NCI-H2107 (cell line): ENCODE measurements around the gene SEMA5B.

ENCODE experiments used
- DNase-seq: peaks from one replicate; lab custom pipeline; 2025; lab: John Stamatoyannopoulos, UW

SEMA5B gene

GRCh38 chr3:123027292-123028232 is at the start of gene SEMA5B:
SEMA5B (minus strand) TSS chr3:123027763; CDS start chr3:122961263, 66,500 bp downstream.
- DNase-seq: no peak

GRCh38 chr3:123076496-123077418 is 49.2 kb upstream of the SEMA5B start:
- DNase-seq: peak; percentile 83

- no peak for DNase-seq
Observed at GRCh38 chr3:123076112-123076495, 48.5 kb upstream of the SEMA5B start.

GRCh38 chr3:123075359-123075758 is 47.8 kb upstream of the SEMA5B start:
- DNase-seq: no peak

GRCh38 chr3:123072564-123072963 is 45.0 kb upstream of the SEMA5B start:
- DNase-seq: no peak

- no peak for DNase-seq
Observed at GRCh38 chr3:123072152-123072551, 44.6 kb upstream of the SEMA5B start.

- no peak for DNase-seq
Observed at GRCh38 chr3:123071581-123071980, 44.0 kb upstream of the SEMA5B start.

- DNase-seq: no peak
Observed at GRCh38 chr3:123071146-123071545, 43.6 kb upstream of the SEMA5B start.

- DNase-seq: no peak
Observed at GRCh38 chr3:123070510-123070909, 42.9 kb upstream of the SEMA5B start.

DNA sequence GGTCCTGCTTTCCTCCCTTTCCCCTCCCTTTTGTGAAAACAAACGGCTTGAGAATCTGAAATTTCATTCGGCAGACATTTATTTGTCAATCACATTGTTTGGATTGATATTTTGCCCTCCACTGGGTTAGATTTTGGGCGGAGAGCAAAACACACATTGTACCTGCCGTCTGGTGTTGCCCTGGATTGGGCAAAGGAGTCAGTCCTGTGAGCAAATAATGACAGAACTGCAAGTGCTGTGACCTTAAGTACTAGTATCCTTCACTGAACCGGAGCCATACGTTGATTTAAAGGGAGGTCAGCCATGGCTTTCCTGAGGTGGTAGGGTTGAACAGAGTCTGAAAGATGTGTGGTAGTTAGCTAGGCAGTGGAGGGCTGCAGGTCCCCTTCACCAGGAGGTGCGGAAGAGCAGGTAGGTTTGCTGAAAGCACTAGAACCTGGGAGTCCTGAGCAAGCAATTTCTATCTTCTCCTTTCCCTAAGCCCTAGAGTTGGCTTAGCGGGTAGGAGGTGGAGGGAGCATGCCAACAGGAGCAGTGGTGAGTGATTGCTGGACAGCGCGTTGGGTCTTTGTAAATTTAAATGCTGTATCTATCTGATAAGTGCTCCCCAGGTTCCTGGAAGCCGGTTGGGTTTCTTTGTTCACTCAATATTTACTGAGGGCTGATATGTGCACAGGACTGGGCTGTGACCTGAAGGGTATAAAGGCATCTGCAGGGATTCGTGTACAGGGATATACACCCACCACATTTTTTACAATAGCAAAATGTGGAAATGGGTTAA is 41.2 kb upstream of the SEMA5B start:
- DNase-seq: no peak

DNA sequence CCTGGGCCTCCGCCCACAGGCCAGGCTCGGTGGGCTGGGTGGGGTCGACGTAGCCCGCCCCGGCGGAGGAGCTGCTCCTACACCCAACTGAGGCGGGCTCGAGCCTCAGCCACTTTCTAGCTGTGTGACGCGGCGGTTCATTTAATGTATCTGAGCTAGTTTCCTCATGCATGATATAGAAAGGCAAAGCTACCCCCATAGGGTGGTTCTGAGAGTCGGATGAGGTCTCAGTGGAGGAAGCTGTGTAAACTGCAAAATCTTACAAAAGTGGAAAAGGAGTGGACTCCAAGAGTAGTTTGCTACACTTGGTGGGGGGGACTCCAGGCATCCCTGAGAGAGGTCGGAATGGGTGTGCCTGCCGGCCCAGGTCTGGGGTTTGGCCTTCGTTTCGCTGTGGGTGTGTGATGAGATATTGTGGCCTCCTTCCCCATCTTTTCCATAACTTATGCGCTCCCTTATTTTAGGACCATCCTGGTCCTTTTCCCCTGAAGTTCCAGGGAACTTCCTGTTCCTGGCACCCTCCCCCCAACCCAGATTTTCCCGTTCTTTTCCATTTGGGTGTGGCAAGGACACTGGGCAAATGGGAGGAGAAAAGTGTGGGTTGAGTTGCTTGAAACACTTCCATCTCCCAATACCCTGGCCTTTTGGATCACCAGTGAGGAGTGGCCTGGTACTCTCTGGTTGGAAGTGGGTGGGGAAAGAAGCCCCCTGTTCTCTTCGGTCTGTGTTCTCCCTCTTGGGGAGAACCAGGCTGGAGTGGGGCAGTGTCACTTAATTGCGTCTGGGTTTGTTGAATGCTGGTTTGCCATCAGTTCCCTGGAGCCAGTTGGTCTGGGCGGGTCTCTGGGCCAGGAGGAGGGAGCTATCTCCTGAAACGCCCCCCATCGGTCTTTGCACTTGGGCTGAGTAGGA is 40.4 kb upstream of the SEMA5B start:
- no peak for DNase-seq

GRCh38 chr3:123066896-123067688 is 39.5 kb upstream of the SEMA5B start, which contains the start of gene PDIA5:
PDIA5 (plus strand) TSS chr3:123067025; CDS start chr3:123067165, 140 bp downstream.
- DNase-seq: peak; percentile 70

DNA sequence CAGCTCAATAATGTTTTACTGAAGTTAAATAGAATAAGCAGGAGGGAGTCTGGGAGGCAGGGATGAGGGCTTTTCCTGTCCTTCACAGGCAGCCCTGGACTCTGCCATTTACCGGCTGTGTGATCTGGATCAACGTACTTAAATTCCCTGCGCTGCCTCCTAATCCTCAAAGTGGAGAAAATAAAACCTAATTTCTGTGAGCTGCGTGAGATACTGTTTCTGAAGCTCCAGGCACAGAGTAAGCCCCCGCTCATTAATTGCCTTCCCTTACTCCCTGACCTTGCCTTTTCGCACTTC is 39.0 kb upstream of the SEMA5B start:
- DNase-seq: no peak

DNA sequence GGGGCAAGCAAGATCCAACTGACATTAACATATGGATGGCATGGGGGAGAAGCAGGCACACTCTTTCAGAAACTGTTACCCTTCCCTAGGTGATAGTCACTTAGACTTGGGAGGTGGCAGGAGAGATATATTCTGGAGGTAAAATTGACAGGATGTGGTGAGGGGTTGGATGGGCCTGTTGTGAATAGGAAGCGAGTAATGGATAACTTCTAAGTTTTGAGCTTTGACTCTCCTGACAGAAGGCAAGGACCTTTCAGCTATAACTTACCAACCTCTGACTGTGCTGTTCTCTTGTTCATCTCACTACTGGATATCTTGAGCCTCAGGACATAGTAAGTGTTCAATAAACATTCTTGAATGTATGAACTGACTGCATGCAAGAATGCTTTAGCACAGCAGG is 37.4 kb upstream of the SEMA5B start:
- DNase-seq: no peak

DNA sequence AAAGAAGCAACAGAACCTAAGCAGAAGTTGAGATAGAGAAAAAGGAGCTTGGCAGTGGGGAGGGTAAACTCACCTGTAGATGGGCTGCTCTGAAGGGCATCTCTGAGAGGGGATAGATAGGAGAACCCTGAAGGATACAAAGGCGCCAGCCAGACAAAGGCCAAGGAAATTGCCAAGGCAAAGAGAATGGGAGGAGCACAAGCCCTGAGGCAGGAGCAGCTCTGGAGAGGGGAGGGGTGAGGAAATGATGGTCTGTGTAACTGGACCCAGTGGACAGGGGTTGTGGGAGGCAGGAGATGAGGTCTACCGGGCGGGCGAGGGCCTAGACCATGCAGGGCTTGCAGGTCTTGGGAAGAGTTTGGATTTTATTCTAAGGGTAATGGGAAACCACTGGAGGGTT is 36.9 kb upstream of the SEMA5B start:
- no peak for DNase-seq

DNA sequence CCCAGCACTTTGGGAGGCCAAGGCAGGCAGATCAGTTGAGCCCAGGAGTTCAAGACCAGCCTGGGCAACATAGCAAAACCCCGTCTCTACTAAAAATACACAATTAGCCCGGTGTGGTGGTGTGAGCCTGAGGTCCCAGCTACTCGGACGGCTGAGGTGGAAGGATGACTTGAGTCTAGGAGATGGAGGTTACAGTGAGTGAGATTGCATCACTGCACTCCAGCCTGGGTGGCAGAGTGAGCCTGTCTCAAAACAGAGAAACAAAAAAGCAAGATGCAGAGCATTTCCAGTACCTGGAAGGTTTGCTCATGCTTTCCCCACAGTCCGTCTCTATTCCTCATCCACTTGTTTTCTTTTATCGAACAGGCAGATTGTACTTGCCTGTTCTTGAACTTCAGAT is 35.5 kb upstream of the SEMA5B start:
- DNase-seq: no peak

DNA sequence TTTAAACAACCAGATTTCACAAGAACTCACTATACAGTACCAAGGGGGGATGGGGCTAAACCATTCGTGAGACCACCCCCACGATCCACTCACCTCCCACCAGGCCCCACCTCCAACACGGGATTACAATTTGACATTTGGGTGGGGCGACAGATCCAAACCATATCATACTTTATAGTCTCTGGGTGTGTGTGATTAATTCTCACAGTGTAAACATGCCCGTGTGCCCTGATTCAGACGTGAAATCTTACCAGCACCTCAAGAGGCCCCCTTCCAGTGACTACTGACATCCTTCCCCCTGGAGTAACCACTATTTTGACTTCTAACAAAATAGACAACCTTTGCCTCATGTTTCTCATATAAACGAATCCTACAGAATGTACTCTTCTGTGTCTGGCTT is 34.3 kb upstream of the SEMA5B start:
- DNase-seq: no peak

- no peak for DNase-seq
Observed at GRCh38 chr3:123060054-123060453, 32.5 kb upstream of the SEMA5B start.

DNA sequence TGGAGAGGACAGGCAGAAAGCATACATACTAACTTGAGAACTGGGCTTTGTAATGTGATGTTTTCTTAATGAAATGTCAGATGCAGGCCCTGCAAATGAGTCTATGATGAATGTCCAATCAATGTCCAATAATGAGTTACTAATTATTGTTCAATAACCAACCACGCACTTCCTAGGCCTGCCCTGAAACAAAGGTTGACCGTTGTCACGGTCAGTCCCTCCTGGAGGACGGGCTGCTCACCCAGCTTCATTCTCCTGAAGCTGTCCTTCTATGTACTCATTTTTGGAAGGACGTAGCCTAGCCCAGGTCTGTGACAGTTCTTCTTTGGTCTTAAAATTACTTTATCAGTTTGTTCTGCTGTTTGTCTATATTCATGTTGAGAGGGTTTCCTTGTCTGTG is 30.9 kb upstream of the SEMA5B start:
- DNase-seq: no peak

- no peak for DNase-seq
Observed at GRCh38 chr3:123055352-123055751, 27.8 kb upstream of the SEMA5B start.
